B cell (primary cell): Measurements from ENCODE around the gene PDZRN3. TPM values are rescaled to one million over a fixed set of nuclear protein-coding genes. Genes with fewer than 3 reads are reported as not detected.

ENCODE experiments used
- ATAC-seq: fragments of 200-7000 bp; cut with Tn5 transposase; one replicate; pipeline ENCODE4 v1.10.0; 2021; ENCODE audit warnings: low read depth, mild to moderate bottlenecking, moderate number of reproducible peaks, moderate library complexity
- CTCF ChIA-PET: fragments of 350-600 bp; sonication (Branson Sonifier 250); formaldehyde crosslinking; loops from one replicate; lab custom pipeline; 2021; ENCODE audit warnings: antibody characterized with exemption, inconsistent platforms; lab: Charles Lee
- POLR2A ChIA-PET: fragments of 350-600 bp; sonication (Branson Sonifier 250); formaldehyde crosslinking; loops from one replicate; lab custom pipeline; 2021; ENCODE audit warnings: antibody characterized with exemption; lab: Charles Lee
- DNase-seq: peaks from one replicate; pipeline ENCODE4 v3.0.0; 2013
- H2AFZ ChIP-seq: 2 replicates; pipeline ENCODE4 v1.6.1; 2012; ENCODE audit warnings: mild to moderate bottlenecking, low read depth, low read length; ENCODE audit not compliant: insufficient read depth, poor library complexity, severe bottlenecking
- H3K27ac ChIP-seq, 2 donors: 1 replicate in 1 of 2; 2 replicates in 1 of 2; pipeline ENCODE4 v1.5.1; 2012 to 2013; ENCODE audit warnings: low read length in 2 of 2, mild to moderate bottlenecking in 2 of 2, moderate library complexity in 1 of 2
- H3K27me3 ChIP-seq, 4 experiments: fragments of 200-600 bp in 1 of 4; sonication (generic) in 1 of 4; replicated peaks in 1 of 4; 1 replicate in 2 of 4; 2 replicates in 2 of 4; pipeline versions ENCODE4 v1.6.1 to v1.7.0; 2013 to 2016; ENCODE audit warnings: low read length in 3 of 4, mild to moderate bottlenecking in 2 of 4, mixed read lengths in 1 of 4, moderate library complexity in 1 of 4; ENCODE audit not compliant: insufficient read depth in 4 of 4, control insufficient read depth in 3 of 4; ENCODE audit errors: control extremely low read depth in 1 of 4
- H3K36me3 ChIP-seq, 2 experiments: replicated peaks in 1 of 2; 1 replicate in 1 of 2; 2 replicates in 1 of 2; pipeline versions ENCODE4 v1.6.1 to v1.7.1; 2013; ENCODE audit warnings: low read length in 1 of 2; ENCODE audit not compliant: insufficient read depth in 2 of 2, control insufficient read depth in 1 of 2; ENCODE audit errors: control extremely low read depth in 1 of 2, extremely low read depth in 1 of 2
- H3K4me1 ChIP-seq, 2 donors: fragments of 200-600 bp in 1 of 2; sonication (generic) in 1 of 2; 1 replicate in 1 of 2; 2 replicates in 1 of 2; pipeline versions ENCODE4 v1.5.1 to v1.6.1; 2013 to 2017; ENCODE audit warnings: low read length in 2 of 2; ENCODE audit not compliant: control insufficient read depth in 2 of 2, insufficient read depth in 2 of 2
- H3K4me2 ChIP-seq: replicated peaks from 2 replicates; pipeline ENCODE3; 2012; ENCODE audit warnings: mild to moderate bottlenecking, low read depth, low read length; ENCODE audit not compliant: poor library complexity, severe bottlenecking
- H3K4me3 ChIP-seq, 5 experiments: fragments of 200-600 bp in 1 of 5; sonication (generic) in 1 of 5; 1 replicate in 3 of 5; 2 replicates in 2 of 5; pipeline versions ENCODE4 v1.5.1 to v1.7.0; 2011 to 2016; ENCODE audit warnings: low read length in 4 of 5, mild to moderate bottlenecking in 4 of 5, low read depth in 2 of 5, control low read depth in 1 of 5, moderate library complexity in 1 of 5; ENCODE audit not compliant: insufficient read depth in 1 of 5; ENCODE audit errors: control extremely low read depth in 1 of 5, extremely low read depth in 1 of 5
- H3K79me2 ChIP-seq: fragments of 200-600 bp; sonication (generic); one replicate; pipeline ENCODE4 v1.6.0; 2016; ENCODE audit warnings: low read length; ENCODE audit not compliant: control insufficient read depth, insufficient read depth
- H3K9ac ChIP-seq: fragments of 200-600 bp; sonication (generic); 2 replicates; pipeline ENCODE4 v1.6.1; 2017; ENCODE audit warnings: mild to moderate bottlenecking, low read length, moderate library complexity
- H3K9me3 ChIP-seq, 3 donors: one replicate each; pipeline versions ENCODE4 v1.6.1 to v1.7.1; 2013; ENCODE audit warnings: low read length in 2 of 3; ENCODE audit not compliant: control insufficient read depth in 2 of 3, insufficient read depth in 1 of 3; ENCODE audit errors: control extremely low read depth in 1 of 3
- H4K20me1 ChIP-seq: 2 replicates; pipeline ENCODE4 v1.6.0; 2012; ENCODE audit warnings: mild to moderate bottlenecking, low read length; ENCODE audit not compliant: insufficient read depth, control insufficient read depth, poor library complexity, severe bottlenecking
- H3K27ac Mint-ChIP-seq: one replicate; pipeline ENCODE4 v1.8.0; 2021; ENCODE audit warnings: mixed read lengths
- H3K27me3 Mint-ChIP-seq: one replicate; pipeline ENCODE4 v1.8.0; 2021; ENCODE audit warnings: mixed read lengths
- H3K4me1 Mint-ChIP-seq: one replicate; pipeline ENCODE4 v1.8.0; 2021; ENCODE audit warnings: mixed read lengths
- H3K4me3 Mint-ChIP-seq: one replicate; pipeline ENCODE4 v1.8.0; 2021; ENCODE audit warnings: mixed read lengths
- H3K9me3 Mint-ChIP-seq: one replicate; pipeline ENCODE4 v1.8.0; 2022; ENCODE audit warnings: mixed read lengths; ENCODE audit not compliant: insufficient read depth
- EZH2 ChIP-seq: IDR thresholded peaks from 2 replicates; pipeline ENCODE4 v1.6.1; 2012; ENCODE audit warnings: borderline replicate concordance, low read depth, mild to moderate bottlenecking, moderate library complexity, low read length; ENCODE audit not compliant: insufficient read depth, poor library complexity, severe bottlenecking
- WGBS: methylation state at CpG from one replicate; pipeline ENCODE4 v1.1.5; 2013; ENCODE audit warnings: missing lambda C conversion rate; ENCODE audit not compliant: insufficient coverage; 5-methylcytosine and 5-hydroxymethylcytosine counted together
- intact Hi-C: fragments of 100-400 bp; cut with micrococcal nuclease; formaldehyde crosslinking; loops from one replicate; pipeline ENCODE4 v1.10.0; 2022
- polyA plus RNA-seq: library from polyadenylated mRNA; depleted of rRNA; stranded (reverse); fragments of >200 nt; gene quantifications from 2 replicates; pipeline ENCODE4 v1.2.3, GENCODE V29; 2012
- total RNA-seq, 2 donors: library from RNA; stranded (reverse); fragments of 120-200 nt in 1 of 2; gene quantifications; 1 replicate in 1 of 2; 2 replicates in 1 of 2; pipeline versions ENCODE4 v1.2.3 to v1.2.4, GENCODE V29; 2013 to 2022
- TF ChIP-seq, protein P1 (sequence below): fragments of 200-600 bp; IDR thresholded peaks from one replicate; pipeline ENCODE4 v1.8.0; 2022; ENCODE audit warnings: antibody characterized with exemption, mild to moderate bottlenecking

Gene PDZRN3
- total and polyA plus RNA-seq, 2 donors (not counting 1 experiment from before 2014, with no cell fraction given), result not detected

DNA sequence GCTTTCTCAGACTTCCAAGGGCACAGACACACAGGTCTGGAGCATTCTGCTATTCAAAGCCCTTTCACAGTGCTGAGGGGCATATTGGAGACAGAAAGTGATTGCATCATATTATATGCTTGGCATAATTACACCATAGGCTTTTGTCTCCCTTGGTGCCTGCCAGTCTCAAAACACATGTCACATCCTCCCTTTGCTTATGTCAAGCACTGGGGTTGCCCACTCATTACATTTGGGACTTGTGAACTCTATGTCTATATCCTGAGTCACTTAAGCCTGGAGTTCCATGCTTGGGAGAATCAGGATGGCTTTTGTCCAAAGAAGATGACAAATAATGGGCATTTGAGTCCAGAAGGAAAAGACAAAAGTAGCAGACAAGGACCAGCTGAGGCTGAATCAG is 12.3 kb upstream of the PDZRN3 start:
- Histone ChIP-seq H4K20me1 (no peaks in the 10 kb centered on the region), H3K9me3 (no peaks in the 10 kb centered on the region), H3K79me2 (no peaks in the 10 kb centered on the region), H3K27me3 (no peaks in the 10 kb centered on the region), H3K36me3 (no peaks in the 10 kb centered on the region), H3K27ac (no peak overlapping the region), H3K4me3 (no peak overlapping the region), H2AFZ (no peak overlapping the region), H3K9ac (no peak overlapping the region), H3K4me2 (no peak overlapping the region), H3K4me1 (no peaks in the 10 kb centered on the region)
- Mint-ChIP-seq H3K9me3 (peaks cover 2% of the 10 kb centered on the region), H3K4me1 (no peaks in the 10 kb centered on the region), H3K27ac (no peak overlapping the region), H3K27me3 (no peaks in the 10 kb centered on the region), H3K4me3 (no peak overlapping the region)
- DNase-seq, result no peak
- CTCF ChIA-PET, result no interaction called here
- intact Hi-C loops, result no loop called here
- TF ChIP-seq, protein P1, sequence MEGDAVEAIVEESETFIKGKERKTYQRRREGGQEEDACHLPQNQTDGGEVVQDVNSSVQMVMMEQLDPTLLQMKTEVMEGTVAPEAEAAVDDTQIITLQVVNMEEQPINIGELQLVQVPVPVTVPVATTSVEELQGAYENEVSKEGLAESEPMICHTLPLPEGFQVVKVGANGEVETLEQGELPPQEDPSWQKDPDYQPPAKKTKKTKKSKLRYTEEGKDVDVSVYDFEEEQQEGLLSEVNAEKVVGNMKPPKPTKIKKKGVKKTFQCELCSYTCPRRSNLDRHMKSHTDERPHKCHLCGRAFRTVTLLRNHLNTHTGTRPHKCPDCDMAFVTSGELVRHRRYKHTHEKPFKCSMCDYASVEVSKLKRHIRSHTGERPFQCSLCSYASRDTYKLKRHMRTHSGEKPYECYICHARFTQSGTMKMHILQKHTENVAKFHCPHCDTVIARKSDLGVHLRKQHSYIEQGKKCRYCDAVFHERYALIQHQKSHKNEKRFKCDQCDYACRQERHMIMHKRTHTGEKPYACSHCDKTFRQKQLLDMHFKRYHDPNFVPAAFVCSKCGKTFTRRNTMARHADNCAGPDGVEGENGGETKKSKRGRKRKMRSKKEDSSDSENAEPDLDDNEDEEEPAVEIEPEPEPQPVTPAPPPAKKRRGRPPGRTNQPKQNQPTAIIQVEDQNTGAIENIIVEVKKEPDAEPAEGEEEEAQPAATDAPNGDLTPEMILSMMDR, result no peak
- no peak for TF ChIP-seq EZH2
- no peak for ATAC-seq
- POLR2A ChIA-PET, result no interaction called here

DNA sequence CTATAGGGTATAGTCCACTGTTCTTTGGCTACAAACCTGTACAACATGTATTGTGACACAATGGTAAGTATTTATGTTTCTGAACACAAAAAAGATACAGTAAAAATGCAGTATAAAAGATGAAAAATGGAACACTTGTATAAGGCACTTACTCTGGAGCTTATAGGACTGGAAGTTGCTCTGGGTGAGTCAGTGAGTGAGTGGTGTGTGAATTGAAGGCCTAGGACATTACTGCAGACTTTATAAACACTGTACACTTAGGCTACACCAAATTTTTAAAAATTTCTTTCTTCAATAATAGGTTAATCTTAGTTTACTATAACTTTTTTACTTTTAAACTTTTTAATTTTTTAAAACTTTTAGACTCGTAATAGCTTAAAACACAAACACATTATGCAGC is 10.5 kb upstream of the PDZRN3 start:
- Histone ChIP-seq H2AFZ (no peak overlapping the region), H3K9ac (no peak overlapping the region), H3K27me3 (no peaks in the 10 kb centered on the region), H3K4me2 (no peak overlapping the region), H3K27ac (no peak overlapping the region), H3K9me3 (no peaks in the 10 kb centered on the region), H3K79me2 (no peaks in the 10 kb centered on the region), H3K36me3 (no peaks in the 10 kb centered on the region), H4K20me1 (no peaks in the 10 kb centered on the region), H3K4me1 (no peaks in the 10 kb centered on the region), H3K4me3 (no peak overlapping the region)
- no CpG with 5 or more reads among the region's 1 CpG for WGBS
- ATAC-seq (no peak), DNase-seq (no peak)
- ChIA-PET POLR2A (no interaction called here), CTCF (no interaction called here)
- no peak overlapping the region for H3K4me3 Mint-ChIP-seq
- H3K27ac Mint-ChIP-seq, result no peak overlapping the region
- peaks cover 2% of the 10 kb centered on the region for H3K9me3 Mint-ChIP-seq
- H3K4me1 Mint-ChIP-seq, result no peaks in the 10 kb centered on the region
- intact Hi-C loops, result no loop called here
- TF ChIP-seq, protein P1, result no peak
- TF ChIP-seq EZH2, result no peak
- H3K27me3 Mint-ChIP-seq, result no peaks in the 10 kb centered on the region
